Smooth muscle cell (in vitro differentiated cells): Measurements from ENCODE around the gene CCDC157. TPM values are rescaled to one million over a fixed set of nuclear protein-coding genes. Genes with fewer than 3 reads are reported as not detected.

Source experiments
- DNase-seq: peaks from one replicate; lab custom pipeline; 2025; ENCODE audit not compliant: unreplicated experiment; lab: John Stamatoyannopoulos, UW
- H2AFZ ChIP-seq: fragments of 200-600 bp; sonication (generic); 2 replicates; pipeline ENCODE4 v1.6.0; 2016; ENCODE audit warnings: antibody characterized with exemption, low read depth, mild to moderate bottlenecking
- H3F3A ChIP-seq: fragments of 200-600 bp; sonication (generic); 2 replicates; pipeline ENCODE4 v1.6.0; 2017; ENCODE audit warnings: antibody characterized with exemption, low read depth
- H3K27ac ChIP-seq: fragments of 200-600 bp; sonication (generic); 2 replicates; pipeline ENCODE4 v1.5.1; 2016; ENCODE audit warnings: low read depth, mild to moderate bottlenecking
- H3K27me3 ChIP-seq: fragments of 200-600 bp; sonication (generic); 2 replicates; pipeline ENCODE4 v1.6.1; 2016; ENCODE audit warnings: low read depth, mild to moderate bottlenecking
- H3K36me3 ChIP-seq: fragments of 200-600 bp; sonication (generic); 2 replicates; pipeline ENCODE4 v1.5.1; 2016; ENCODE audit warnings: low read depth
- H3K4me1 ChIP-seq: fragments of 200-600 bp; sonication (generic); 2 replicates; pipeline ENCODE4 v1.5.1; 2016; ENCODE audit warnings: low read depth
- H3K4me2 ChIP-seq: fragments of 200-600 bp; sonication (generic); 2 replicates; pipeline ENCODE4 v1.6.0; 2016; ENCODE audit warnings: mild to moderate bottlenecking
- H3K4me3 ChIP-seq: fragments of 200-600 bp; sonication (generic); 2 replicates; pipeline ENCODE4 v1.5.1; 2016; ENCODE audit warnings: mild to moderate bottlenecking
- H3K79me2 ChIP-seq: fragments of 200-600 bp; sonication (generic); 2 replicates; pipeline ENCODE4 v1.6.0; 2016; ENCODE audit warnings: low read depth, mild to moderate bottlenecking
- H3K9ac ChIP-seq: fragments of 200-600 bp; sonication (generic); 2 replicates; pipeline ENCODE4 v1.6.0; 2016; ENCODE audit warnings: low read depth
- H3K9me3 ChIP-seq: fragments of 200-600 bp; sonication (generic); replicated peaks from 2 replicates; pipeline ENCODE4 v1.5.1; 2016; ENCODE audit warnings: low read depth
- H4K20me1 ChIP-seq: fragments of 200-600 bp; sonication (generic); 2 replicates; pipeline ENCODE4 v1.6.0; 2016; ENCODE audit warnings: low read depth
- CTCF ChIP-seq: fragments of 200-600 bp; sonication (generic); IDR thresholded peaks from 2 replicates; pipeline ENCODE4 v1.5.1; 2017; ENCODE audit warnings: borderline replicate concordance, mild to moderate bottlenecking, antibody characterized with exemption; ENCODE audit not compliant: insufficient read depth, poor library complexity, severe bottlenecking
- whole genome bisulfite sequencing: methylation state at CpG from one replicate; pipeline ENCODE4 v1.1.7; 2016; ENCODE audit warnings: low lambda C conversion rate; 5-methylcytosine and 5-hydroxymethylcytosine counted together
- polyA plus RNA-seq: library from polyadenylated mRNA; unstranded; fragments of >200 nt; fragmentation: Nextera tagmentation; extraction: Ambion mirVana; gene quantifications from 2 replicates; pipeline ENCODE4 v1.2.1, GENCODE V29; 2016
- total RNA-seq: library from RNA; depleted of rRNA; stranded (reverse); fragments of >200 nt; gene quantifications from 2 replicates; pipeline ENCODE4 v1.2.3, GENCODE V29; 2014

Gene CCDC157
- total and polyA plus RNA-seq, 2 experiments from 2014 or later = 2.5 to 4.8 TPM

GRCh38 chr22:30414525-30415047 lies 57.8 kb downstream of the CCDC157 start:
- no peak overlapping the region for H3K4me2 ChIP-seq
- no peak overlapping the region for H2AFZ ChIP-seq
- H3K27ac ChIP-seq = no peak overlapping the region
- no peaks in the 10 kb centered on the region for H3F3A ChIP-seq
- no peaks in the 10 kb centered on the region for H3K79me2 ChIP-seq
- no peaks in the 10 kb centered on the region for H3K4me1 ChIP-seq
- no peak overlapping the region for H3K4me3 ChIP-seq
- H3K36me3 ChIP-seq = no peaks in the 10 kb centered on the region
- TF ChIP-seq CTCF = no peak
- H3K27me3 ChIP-seq = no peaks in the 10 kb centered on the region
- 92% methylated on average over 4 of the region's 4 CpGs for WGBS
- DNase-seq = no peak
- no peak overlapping the region for H3K9ac ChIP-seq
- H4K20me1 ChIP-seq = no peaks in the 10 kb centered on the region
- no peaks in the 10 kb centered on the region for H3K9me3 ChIP-seq

DNA sequence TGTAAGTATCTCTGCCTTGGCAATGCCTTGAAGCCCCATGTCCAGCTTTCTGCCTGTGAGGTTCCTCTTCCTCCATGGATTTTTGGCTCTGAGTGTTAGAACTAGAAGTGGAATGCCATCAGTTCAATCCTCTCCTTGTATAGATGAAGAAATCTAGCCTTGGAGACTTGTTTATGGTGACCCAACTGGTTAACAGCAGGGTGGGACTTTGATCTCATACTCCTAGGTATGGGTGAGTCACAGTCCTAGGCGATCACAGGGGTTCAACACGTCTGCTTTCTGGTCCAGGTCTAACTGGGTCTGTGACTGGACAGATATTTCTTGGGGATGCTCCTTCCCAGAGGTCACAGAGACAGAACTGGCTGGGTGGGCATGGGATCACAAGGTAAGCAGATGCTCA lies 59.6 kb downstream of the CCDC157 start:
- TF ChIP-seq CTCF = no peak
- Histone ChIP-seq H3K36me3 (no peaks in the 10 kb centered on the region), H2AFZ (no peak overlapping the region), H3K9ac (no peak overlapping the region), H3K27ac (peak overlapping the region; percentile 34), H4K20me1 (no peaks in the 10 kb centered on the region), H3K9me3 (no peaks in the 10 kb centered on the region), H3K4me2 (no peak overlapping the region), H3K27me3 (no peaks in the 10 kb centered on the region), H3K4me1 (peaks cover 7% of the 10 kb centered on the region), H3K79me2 (no peaks in the 10 kb centered on the region), H3K4me3 (no peak overlapping the region), H3F3A (peaks cover 1% of the 10 kb centered on the region)
- WGBS = 47% methylated on average over 2 of the region's 2 CpGs
- no peak for DNase-seq

DNA sequence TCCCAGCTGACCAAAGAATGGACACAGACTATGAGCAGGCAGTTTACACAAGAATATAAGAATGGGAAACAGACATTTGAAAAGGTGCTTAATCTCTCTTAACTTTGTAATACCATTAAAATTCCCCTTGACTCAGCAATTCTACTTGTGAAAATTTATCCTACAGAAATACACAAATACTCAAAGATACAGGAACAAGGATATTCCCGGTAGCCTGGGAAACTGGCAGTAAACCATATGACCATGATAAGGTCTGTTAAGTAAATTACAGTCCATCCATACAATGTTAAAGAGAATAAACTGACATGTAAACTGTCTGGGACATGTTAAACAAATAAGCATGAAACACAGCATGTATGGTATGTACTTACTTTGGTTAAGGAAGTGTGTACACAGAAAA lies 60.0 kb downstream of the CCDC157 start:
- Histone ChIP-seq H3K4me3 (no peak overlapping the region), H3K27ac (peak overlapping the region; percentile 34), H3K27me3 (no peaks in the 10 kb centered on the region), H2AFZ (no peak overlapping the region), H3K9ac (no peak overlapping the region), H4K20me1 (no peaks in the 10 kb centered on the region), H3F3A (peaks cover 5% of the 10 kb centered on the region), H3K9me3 (no peaks in the 10 kb centered on the region), H3K4me1 (peaks cover 12% of the 10 kb centered on the region), H3K36me3 (no peaks in the 10 kb centered on the region), H3K4me2 (no peak overlapping the region), H3K79me2 (no peaks in the 10 kb centered on the region)
- no peak for DNase-seq
- TF ChIP-seq CTCF = no peak
- WGBS = 71% methylated on average over 1 of the region's 1 CpG
